ENCODE measurements around the gene SMAP2.

DNA sequence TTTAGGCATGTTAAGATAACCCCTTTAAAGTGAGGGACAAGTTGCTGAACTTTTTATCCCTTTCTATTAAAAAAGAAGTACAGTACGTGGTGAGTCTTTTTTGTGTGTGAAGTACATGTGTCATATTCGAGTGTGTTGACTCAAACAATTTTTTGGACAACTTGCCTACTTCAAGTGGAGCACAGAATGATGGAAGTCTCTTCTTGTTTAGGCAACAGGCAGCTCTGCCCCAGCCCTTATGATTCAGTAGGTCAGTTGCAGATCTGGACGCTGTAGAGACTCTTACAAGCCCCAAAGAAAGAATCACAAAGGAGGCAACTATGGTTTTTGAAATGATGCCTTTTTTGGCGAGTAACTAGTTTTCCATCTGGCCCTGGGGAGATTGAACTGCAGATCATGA is 62.3 kb downstream of the SMAP2 start:
- TF ChIP-seq POLR2A (IDR thresholded peaks at IDR 0.05) (no peak), CTCF (IDR thresholded peaks at IDR 0.05) (no peak)
